GM12875 (cell line): ENCODE results near the gene SSR4.
A peak's percentile ranks its signal among the peaks of the same experiment; 100 is the strongest.

Experiments used
- H3K4me3 ChIP-seq: one replicate; pipeline ENCODE4 v1.5.1; 2011; ENCODE audit warnings: low read depth, low read length, control low read depth
- CTCF ChIP-seq: IDR thresholded peaks from 2 replicates; pipeline ENCODE4 v1.5.1; 2011; ENCODE audit warnings: low read depth, mild to moderate bottlenecking, control low read depth, inconsistent platforms, low read length, moderate library complexity, borderline replicate concordance; ENCODE audit not compliant: insufficient read depth

Gene SSR4

GRCh38 chrX:153794897-153795816, 689 bp downstream of the SSR4 start:
- no peak for TF ChIP-seq CTCF
- peak overlapping the region; percentile 83 for H3K4me3 ChIP-seq

- H3K4me3 ChIP-seq: no peak overlapping the region
- TF ChIP-seq CTCF: no peak
Measured at GRCh38 chrX:153797415-153798015, 3.0 kb downstream of the SSR4 start.

GRCh38 chrX:153799326-153799725, 4.9 kb downstream of the SSR4 start:
- TF ChIP-seq CTCF: no peak

GRCh38 chrX:153800177-153800722, 5.8 kb downstream of the SSR4 start:
- H3K4me3 ChIP-seq: no peak overlapping the region

More at GRCh38 chrX:153799326-153799725, 4.9 kb downstream of the SSR4 start:
- no peak overlapping the region for H3K4me3 ChIP-seq

GRCh38 chrX:153800746-153801145, 6.3 kb downstream of the SSR4 start:
- no peak for TF ChIP-seq CTCF
- no peak overlapping the region for H3K4me3 ChIP-seq

More at GRCh38 chrX:153800177-153800722, 5.8 kb downstream of the SSR4 start:
- no peak for TF ChIP-seq CTCF

- no peak for TF ChIP-seq CTCF
- H3K4me3 ChIP-seq: no peak overlapping the region
Measured at GRCh38 chrX:153801669-153802068, 7.2 kb downstream of the SSR4 start.
